NCI-H187 treated with DMSO at 0.1 percent for 48 hours (cell line): ENCODE data around the gene ZNF827.

Experiments
- DNase-seq: peaks from one replicate; lab custom pipeline; 2025; lab: John Stamatoyannopoulos, UW

ZNF827 gene

GRCh38 chr4:145828802-145829485 is 109.7 kb downstream of the ZNF827 start:
- no peak for DNase-seq

- DNase-seq: no peak
These were observed 110.7 kb downstream of the ZNF827 start for GRCh38 chr4:145827885-145828284.

- no peak for DNase-seq
These were observed 113.4 kb downstream of the ZNF827 start for GRCh38 chr4:145825255-145825654.

- no peak for DNase-seq
These were observed 114.2 kb downstream of the ZNF827 start for GRCh38 chr4:145824463-145824862.

- DNase-seq: no peak
These were observed 114.9 kb downstream of the ZNF827 start for GRCh38 chr4:145823743-145824142.

- DNase-seq: no peak
These were observed 116.0 kb downstream of the ZNF827 start for GRCh38 chr4:145822581-145822980.

- DNase-seq: no peak
These were observed 116.4 kb downstream of the ZNF827 start for GRCh38 chr4:145822181-145822580.

GRCh38 chr4:145821766-145822165 is 116.9 kb downstream of the ZNF827 start:
- DNase-seq: no peak

- no peak for DNase-seq
These were observed 118.2 kb downstream of the ZNF827 start for GRCh38 chr4:145820407-145820806.

GRCh38 chr4:145819853-145820181 is 118.8 kb downstream of the ZNF827 start:
- no peak for DNase-seq

- no peak for DNase-seq
These were observed 119.3 kb downstream of the ZNF827 start for GRCh38 chr4:145819101-145819852.

GRCh38 chr4:145818011-145818410 is 120.6 kb downstream of the ZNF827 start:
- no peak for DNase-seq

- no peak for DNase-seq
These were observed 122.5 kb downstream of the ZNF827 start for GRCh38 chr4:145816091-145816490.

- no peak for DNase-seq
These were observed 123.0 kb downstream of the ZNF827 start for GRCh38 chr4:145815626-145816025.

GRCh38 chr4:145815027-145815612 is 123.5 kb downstream of the ZNF827 start:
- no peak for DNase-seq

GRCh38 chr4:145814246-145814645 is 124.4 kb downstream of the ZNF827 start:
- no peak for DNase-seq

GRCh38 chr4:145812919-145813318 is 125.7 kb downstream of the ZNF827 start:
- no peak for DNase-seq

- DNase-seq: no peak
These were observed 129.6 kb downstream of the ZNF827 start for GRCh38 chr4:145808848-145809512.

- DNase-seq: no peak
These were observed 130.5 kb downstream of the ZNF827 start for GRCh38 chr4:145808021-145808650.

- no peak for DNase-seq
These were observed 133.1 kb downstream of the ZNF827 start for GRCh38 chr4:145805490-145805889.

- DNase-seq: no peak
These were observed 134.5 kb downstream of the ZNF827 start for GRCh38 chr4:145804116-145804515.

GRCh38 chr4:145799223-145799622 is 139.4 kb downstream of the ZNF827 start:
- no peak for DNase-seq
